Naive thymus-derived CD8-positive, alpha-beta T cell (primary cell): ENCODE measurements around the gene SLC25A13. TPM values are rescaled to one million over a fixed set of nuclear protein-coding genes. Genes with fewer than 3 reads are reported as not detected.
A peak's percentile ranks its signal among the peaks of the same experiment; 100 is the strongest.

ENCODE experiments used
- ATAC-seq, 2 donors: fragments of 150-1000 bp; cut with Tn5 transposase in 1 of 2; sonication (Bioruptor Pico), chemical (Tn5 transposase) in 1 of 2; 1 replicate in 1 of 2; 2 replicates in 1 of 2; pipeline ENCODE4 v1.10.0; 2021; ENCODE audit warnings: mild to moderate bottlenecking in 2 of 2, moderate library complexity in 2 of 2
- POLR2A ChIA-PET: fragments of 350-600 bp; sonication (Branson Sonifier 250); formaldehyde crosslinking; loops from one replicate; lab custom pipeline; 2021; ENCODE audit warnings: antibody characterized with exemption; lab: Charles Lee
- DNase-seq, 10 donors: peaks; one replicate each; pipeline versions ENCODE4 v3.0.0 to v3.0.0-alpha.2; 2020 to 2022
- H3K27ac Mint-ChIP-seq, 10 donors: one replicate each; pipeline ENCODE4 v1.8.0; 2020 to 2022; ENCODE audit warnings: mild to moderate bottlenecking in 10 of 10, mixed read lengths in 10 of 10, moderate library complexity in 4 of 10, inconsistent platforms in 1 of 10
- H3K27me3 Mint-ChIP-seq, 5 donors: one replicate each; pipeline ENCODE4 v1.8.0; 2021 to 2022; ENCODE audit warnings: mixed read lengths in 5 of 5
- H3K36me3 Mint-ChIP-seq, 3 donors: one replicate each; pipeline ENCODE4 v1.8.0; 2020 to 2022; ENCODE audit warnings: mixed read lengths in 3 of 3, mild to moderate bottlenecking in 2 of 3, inconsistent platforms in 1 of 3
- H3K4me1 Mint-ChIP-seq, 4 donors: one replicate each; pipeline ENCODE4 v1.8.0; 2021 to 2022; ENCODE audit warnings: mixed read lengths in 4 of 4
- H3K4me3 Mint-ChIP-seq, 10 donors: one replicate each; pipeline ENCODE4 v1.8.0; 2020 to 2022; ENCODE audit warnings: mild to moderate bottlenecking in 10 of 10, mixed read lengths in 10 of 10, moderate library complexity in 6 of 10, inconsistent platforms in 1 of 10
- H3K9me3 Mint-ChIP-seq, 9 donors: one replicate each; pipeline ENCODE4 v1.8.0; 2020 to 2022; ENCODE audit warnings: mixed read lengths in 9 of 9, mild to moderate bottlenecking in 3 of 9, inconsistent platforms in 1 of 9, moderate library complexity in 1 of 9
- polyA plus RNA-seq, 3 donors: library from polyadenylated mRNA; unstranded; fragments of 300-500 nt; fragmentation: Illumina TruSeq; gene quantifications; one replicate each; pipeline ENCODE4 v1.2.3, GENCODE V29; 2021
- total RNA-seq, 8 experiments: library from RNA in 2 of 8; stranded (reverse) in 2 of 8; gene quantifications; one replicate each; pipeline ENCODE4 v1.2.3 and lab custom pipeline; 2021 to 2026

SLC25A13 gene
- total and polyA plus RNA-seq, 5 experiments from 2014 or later: 3.1 to 12.1 (median 5.8) TPM

DNA sequence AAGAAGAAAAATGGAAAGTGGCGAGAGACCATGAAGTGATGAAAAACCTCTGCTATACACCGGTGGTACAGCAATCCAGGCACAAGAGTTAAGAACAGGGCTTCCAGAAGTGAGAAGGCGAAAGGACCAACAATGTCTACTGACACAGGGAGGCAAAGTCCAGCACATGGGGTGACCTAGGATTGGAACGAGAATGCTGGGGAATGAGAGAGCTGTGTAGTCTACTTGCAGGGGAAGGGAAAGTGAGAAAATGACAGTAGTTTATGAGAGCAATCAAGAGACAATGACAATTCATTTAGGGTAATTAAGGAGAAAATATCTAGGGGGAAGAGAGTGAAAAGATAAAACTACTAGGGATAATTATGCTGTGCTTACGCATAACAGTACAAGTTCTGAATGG is 169.2 kb downstream of the SLC25A13 start:
- Mint-ChIP-seq H3K36me3 (peaks cover 0 to 26% (median 15%) of the 10 kb centered on the region in 3 donors), H3K9me3 (no peaks in the 10 kb centered on the region), H3K27ac (no peak overlapping the region), H3K4me1 (no peaks in the 10 kb centered on the region), H3K27me3 (no peaks in the 10 kb centered on the region), H3K4me3 (no peak overlapping the region)
- DNase-seq: no peak
- ATAC-seq: no peak
- POLR2A ChIA-PET: no interaction called here

GRCh38 chr7:96151889-96152288 is 170.0 kb downstream of the SLC25A13 start:
- H3K9me3 Mint-ChIP-seq: no peaks in the 10 kb centered on the region

DNA sequence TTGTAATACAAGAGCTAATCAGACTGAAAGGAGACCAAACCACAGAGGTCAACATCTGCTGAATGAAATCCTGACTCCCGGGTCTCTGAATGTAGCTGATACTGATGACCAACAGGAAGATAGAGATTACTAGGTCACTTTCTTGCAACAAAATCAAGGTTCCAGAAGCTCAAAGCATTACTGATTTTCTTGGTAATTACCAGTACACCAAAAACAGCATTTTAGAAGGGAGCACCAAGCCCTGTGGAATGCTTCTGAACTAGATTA is 177.7 kb downstream of the SLC25A13 start:
- DNase-seq (no peak), ATAC-seq (no peak)
- Mint-ChIP-seq H3K9me3 (no peaks in the 10 kb centered on the region), H3K36me3 (peaks cover 21 to 48% (median 45%) of the 10 kb centered on the region in 3 donors), H3K4me3 (no peak overlapping the region), H3K27me3 (no peaks in the 10 kb centered on the region), H3K4me1 (no peaks in the 10 kb centered on the region), H3K27ac (peak overlapping the region in 1 of 10 donors; percentile 13)
- POLR2A ChIA-PET: no interaction called here

More at GRCh38 chr7:96151889-96152288, 170.0 kb downstream of the SLC25A13 start:
- POLR2A ChIA-PET: no interaction called here
- Mint-ChIP-seq H3K4me3 (no peak overlapping the region), H3K27me3 (no peaks in the 10 kb centered on the region), H3K4me1 (no peaks in the 10 kb centered on the region), H3K27ac (no peak overlapping the region), H3K36me3 (peaks cover under 1 to 27% (median 17%) of the 10 kb centered on the region in 3 donors)
- DNase-seq: no peak
- no peak for ATAC-seq

DNA sequence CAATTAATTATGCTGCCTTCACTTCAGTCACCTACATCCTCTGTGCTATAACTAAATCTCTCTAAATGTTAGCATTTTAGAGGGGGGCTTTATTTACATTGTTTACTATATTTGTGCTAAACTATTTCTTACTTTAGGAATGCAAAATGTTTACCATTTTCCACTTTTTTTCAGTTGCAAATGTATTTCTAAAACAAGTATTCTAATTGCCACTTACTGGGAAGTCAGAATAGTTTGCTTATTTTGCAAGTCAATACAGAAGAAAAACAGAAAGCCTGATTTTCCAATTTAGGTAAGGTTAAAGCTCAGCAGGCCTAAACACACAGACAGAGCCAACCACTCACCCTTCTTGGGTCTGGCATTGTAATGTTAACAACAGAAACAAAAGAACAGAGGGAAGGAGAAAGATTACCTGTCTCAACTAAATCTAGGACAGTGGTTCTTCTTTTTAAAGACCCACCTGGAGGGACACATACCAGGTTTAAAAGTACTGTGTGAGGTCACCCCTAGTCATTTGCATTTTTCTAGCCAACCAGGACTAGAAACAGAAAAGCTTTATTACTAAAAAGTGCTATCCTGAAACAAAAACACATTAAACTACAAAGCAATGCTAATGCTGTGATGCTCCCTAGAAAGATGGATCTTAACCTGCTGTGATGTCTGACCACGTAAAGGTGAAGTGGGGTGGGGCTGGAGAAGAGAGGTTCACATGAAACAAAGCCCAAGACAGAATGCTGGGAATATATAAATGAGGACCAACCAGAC is 178.2 kb downstream of the SLC25A13 start:
- H3K4me3 Mint-ChIP-seq: no peak overlapping the region
- DNase-seq (no peak), ATAC-seq (no peak)
- no peaks in the 10 kb centered on the region for H3K27me3 Mint-ChIP-seq
- POLR2A ChIA-PET: no interaction called here
- H3K9me3 Mint-ChIP-seq: no peaks in the 10 kb centered on the region
- peak overlapping the region in 1 of 10 donors; percentile 13 for H3K27ac Mint-ChIP-seq
- no peaks in the 10 kb centered on the region for H3K4me1 Mint-ChIP-seq
- peaks cover 21 to 46% (median 42%) of the 10 kb centered on the region in 3 donors for H3K36me3 Mint-ChIP-seq

- Mint-ChIP-seq H3K36me3 (peaks cover 3 to 39% (median 14%) of the 10 kb centered on the region in 3 donors), H3K4me3 (no peak overlapping the region), H3K27me3 (no peaks in the 10 kb centered on the region), H3K9me3 (no peaks in the 10 kb centered on the region), H3K4me1 (no peaks in the 10 kb centered on the region), H3K27ac (peak overlapping the region in 1 of 10 donors; percentile 24)
- POLR2A ChIA-PET: no interaction called here
- DNase-seq (no peak), ATAC-seq (no peak)
Observed at GRCh38 chr7:96136600-96137239, 185.2 kb downstream of the SLC25A13 start.

DNA sequence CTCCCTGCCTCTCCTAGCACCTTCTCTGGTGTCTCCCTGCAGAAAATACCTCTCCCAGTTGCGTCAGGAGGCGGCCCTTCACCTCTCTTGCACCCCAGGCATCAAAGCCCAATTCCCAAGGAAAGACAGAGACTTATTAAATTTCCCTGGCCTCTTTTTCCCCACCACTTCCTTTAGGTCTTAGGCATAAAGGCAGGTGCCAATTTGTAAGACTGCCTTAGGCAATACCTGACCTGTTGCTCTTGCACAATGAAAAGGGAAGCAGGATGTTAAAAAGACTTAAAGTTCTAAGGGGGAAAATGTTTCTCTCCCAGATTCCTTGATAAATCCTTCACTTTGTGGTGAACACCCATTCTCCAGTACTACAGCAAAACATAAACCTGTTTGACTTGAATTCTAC is 186.7 kb downstream of the SLC25A13 start:
- H3K4me1 Mint-ChIP-seq: no peaks in the 10 kb centered on the region
- no peak for DNase-seq
- H3K36me3 Mint-ChIP-seq: peaks cover 3 to 43% (median 21%) of the 10 kb centered on the region in 3 donors
- POLR2A ChIA-PET: no interaction called here
- H3K27me3 Mint-ChIP-seq: no peaks in the 10 kb centered on the region
- no peak for ATAC-seq
- no peaks in the 10 kb centered on the region for H3K9me3 Mint-ChIP-seq
- H3K27ac Mint-ChIP-seq: no peak overlapping the region
- H3K4me3 Mint-ChIP-seq: no peak overlapping the region

DNA sequence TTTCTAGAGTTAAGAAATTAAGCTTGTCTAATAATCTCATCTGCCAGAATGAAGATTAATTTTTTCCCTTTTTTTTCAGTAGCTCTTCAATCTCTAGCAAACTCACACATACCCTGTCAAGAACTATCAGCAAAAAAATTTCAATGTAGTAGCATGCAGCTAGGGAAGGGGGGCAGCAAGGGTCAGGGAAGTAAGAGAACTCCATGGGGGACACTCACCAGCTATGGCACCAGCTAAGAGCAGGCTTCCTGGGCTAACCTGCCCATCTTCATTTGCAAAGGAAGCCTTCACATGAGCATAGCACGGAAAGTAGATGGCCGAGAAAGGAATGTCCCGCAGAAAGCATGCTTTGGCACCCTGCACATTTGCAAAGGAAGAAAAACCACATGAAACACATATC is 190.4 kb downstream of the SLC25A13 start:
- Mint-ChIP-seq H3K36me3 (peaks cover 7 to 35% (median 23%) of the 10 kb centered on the region in 3 donors), H3K27me3 (no peaks in the 10 kb centered on the region), H3K4me3 (no peak overlapping the region), H3K9me3 (no peaks in the 10 kb centered on the region), H3K4me1 (peaks cover 0 to 2% (median 0%) of the 10 kb centered on the region in 4 donors), H3K27ac (no peak overlapping the region)
- ATAC-seq: no peak
- POLR2A ChIA-PET: no interaction called here
- DNase-seq: no peak

DNA sequence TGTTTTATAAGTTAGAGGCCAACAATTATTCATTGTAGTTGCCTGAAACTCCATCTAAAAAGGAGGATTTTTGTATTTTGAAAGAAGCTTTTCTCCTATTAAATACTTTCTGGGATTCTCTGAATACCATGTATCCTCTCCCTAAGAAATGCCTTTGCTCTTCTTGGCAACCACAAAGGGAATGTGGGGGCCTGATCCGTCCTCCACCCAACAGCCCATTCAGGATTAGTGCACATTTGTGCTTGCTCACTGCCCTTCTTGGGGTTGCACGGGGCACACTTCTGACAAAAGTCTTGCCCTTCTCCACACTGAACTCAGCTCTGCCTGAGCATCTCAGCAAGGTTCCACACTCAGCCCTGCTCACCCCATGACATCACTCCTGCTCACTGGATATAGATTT is 194.2 kb downstream of the SLC25A13 start:
- POLR2A ChIA-PET: no interaction called here
- peaks cover 4 to 19% (median 15%) of the 10 kb centered on the region in 3 donors for H3K36me3 Mint-ChIP-seq
- ATAC-seq (no peak), DNase-seq (no peak)
- H3K27ac Mint-ChIP-seq: no peak overlapping the region
- H3K4me1 Mint-ChIP-seq: peaks cover 0 to 2% (median 0%) of the 10 kb centered on the region in 4 donors
- no peaks in the 10 kb centered on the region for H3K9me3 Mint-ChIP-seq
- no peak overlapping the region for H3K4me3 Mint-ChIP-seq
- no peaks in the 10 kb centered on the region for H3K27me3 Mint-ChIP-seq

DNA sequence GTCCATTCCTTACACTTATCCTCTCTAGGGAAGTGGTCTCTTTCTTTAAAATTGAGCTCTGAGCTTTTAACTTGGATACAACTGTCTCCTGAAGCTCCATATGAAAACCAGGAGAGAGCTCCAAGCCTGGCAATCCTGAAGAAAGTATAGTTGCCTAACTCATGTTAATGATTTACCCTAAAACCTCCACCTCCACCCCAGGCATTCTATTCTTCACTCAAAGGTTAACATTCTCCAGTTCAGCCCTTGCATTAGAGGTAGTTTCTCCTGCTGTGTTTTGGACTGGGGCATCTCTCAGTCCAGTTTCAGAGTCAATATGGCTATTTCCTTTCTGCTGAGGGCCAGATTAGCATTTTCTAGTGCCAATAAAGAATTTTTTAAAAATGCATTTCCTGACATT is 195.5 kb downstream of the SLC25A13 start:
- DNase-seq (no peak), ATAC-seq (no peak)
- H3K27me3 Mint-ChIP-seq: no peaks in the 10 kb centered on the region
- H3K9me3 Mint-ChIP-seq: no peaks in the 10 kb centered on the region
- peaks cover 4 to 20% (median 17%) of the 10 kb centered on the region in 3 donors for H3K36me3 Mint-ChIP-seq
- no peak overlapping the region for H3K4me3 Mint-ChIP-seq
- POLR2A ChIA-PET: no interaction called here
- H3K4me1 Mint-ChIP-seq: peaks cover 0 to 2% (median 0%) of the 10 kb centered on the region in 4 donors
- no peak overlapping the region for H3K27ac Mint-ChIP-seq

DNA sequence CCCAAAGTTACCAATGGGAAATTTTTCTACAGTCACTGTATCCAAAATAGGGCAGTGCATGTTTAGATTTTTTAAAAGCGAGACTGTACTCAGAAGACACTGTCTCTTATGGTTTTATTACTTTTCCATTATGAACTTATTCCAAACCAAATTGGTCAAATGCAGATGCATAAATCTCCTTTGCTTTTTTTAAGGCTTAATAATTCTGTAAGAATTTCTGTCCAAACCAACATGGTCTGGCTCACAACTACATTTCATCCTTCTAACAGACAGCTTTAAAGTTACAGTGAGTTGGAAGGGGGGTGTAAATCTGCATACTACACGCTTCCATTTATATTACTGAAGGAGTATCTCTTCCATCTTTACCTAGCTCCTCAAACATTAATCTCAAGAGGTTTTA is 199.2 kb downstream of the SLC25A13 start:
- ATAC-seq (no peak), DNase-seq (no peak)
- H3K9me3 Mint-ChIP-seq: no peaks in the 10 kb centered on the region
- H3K27me3 Mint-ChIP-seq: no peaks in the 10 kb centered on the region
- H3K27ac Mint-ChIP-seq: no peak overlapping the region
- H3K36me3 Mint-ChIP-seq: peaks cover 0 to 25% (median 16%) of the 10 kb centered on the region in 3 donors
- POLR2A ChIA-PET: no interaction called here
- no peaks in the 10 kb centered on the region for H3K4me1 Mint-ChIP-seq
- no peak overlapping the region for H3K4me3 Mint-ChIP-seq

GRCh38 chr7:96121752-96122151 is 200.1 kb downstream of the SLC25A13 start:
- peaks cover 0 to 25% (median 13%) of the 10 kb centered on the region in 3 donors for H3K36me3 Mint-ChIP-seq
- DNase-seq: no peak
- H3K4me1 Mint-ChIP-seq: no peaks in the 10 kb centered on the region
- no peaks in the 10 kb centered on the region for H3K9me3 Mint-ChIP-seq
- no peaks in the 10 kb centered on the region for H3K27me3 Mint-ChIP-seq
- H3K27ac Mint-ChIP-seq: no peak overlapping the region
- ATAC-seq: no peak
- H3K4me3 Mint-ChIP-seq: no peak overlapping the region
- POLR2A ChIA-PET: no interaction called here

DNA sequence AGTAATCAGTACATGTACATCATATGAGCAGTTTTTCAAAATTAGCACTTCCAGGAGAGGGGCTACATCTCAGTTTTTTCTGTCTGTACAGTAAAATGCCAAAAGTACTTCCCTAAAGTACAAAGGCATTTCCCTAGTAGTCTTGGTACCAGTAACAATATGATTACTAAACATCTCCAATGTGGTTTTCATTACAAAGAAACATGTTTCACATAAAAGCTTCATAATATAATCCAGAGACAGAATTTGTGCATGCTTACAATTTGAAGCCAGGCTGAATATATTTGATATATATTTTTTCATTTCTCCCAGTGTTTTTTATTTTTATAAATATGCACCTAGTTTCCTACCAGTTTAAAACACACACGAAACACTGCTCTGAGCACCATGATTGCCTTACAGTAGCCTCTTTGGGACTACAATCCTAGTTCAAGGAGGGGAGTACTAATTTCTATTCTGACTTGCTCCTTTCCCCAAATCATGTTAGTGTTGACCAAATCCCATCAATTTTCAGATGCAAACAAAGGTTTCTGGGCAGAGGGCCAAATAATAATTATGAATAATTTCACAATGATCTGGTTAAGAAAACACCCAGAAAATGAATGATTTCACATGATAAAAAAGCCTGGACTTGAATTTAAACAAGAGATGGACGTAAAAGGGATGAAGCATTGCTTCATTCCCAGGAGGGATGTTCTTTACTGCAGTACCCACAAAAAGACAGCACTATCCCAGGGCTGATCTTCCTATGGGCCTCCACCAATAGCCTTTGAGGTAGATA is 201.3 kb downstream of the SLC25A13 start:
- H3K27ac Mint-ChIP-seq: no peak overlapping the region
- no peak for ATAC-seq

DNA sequence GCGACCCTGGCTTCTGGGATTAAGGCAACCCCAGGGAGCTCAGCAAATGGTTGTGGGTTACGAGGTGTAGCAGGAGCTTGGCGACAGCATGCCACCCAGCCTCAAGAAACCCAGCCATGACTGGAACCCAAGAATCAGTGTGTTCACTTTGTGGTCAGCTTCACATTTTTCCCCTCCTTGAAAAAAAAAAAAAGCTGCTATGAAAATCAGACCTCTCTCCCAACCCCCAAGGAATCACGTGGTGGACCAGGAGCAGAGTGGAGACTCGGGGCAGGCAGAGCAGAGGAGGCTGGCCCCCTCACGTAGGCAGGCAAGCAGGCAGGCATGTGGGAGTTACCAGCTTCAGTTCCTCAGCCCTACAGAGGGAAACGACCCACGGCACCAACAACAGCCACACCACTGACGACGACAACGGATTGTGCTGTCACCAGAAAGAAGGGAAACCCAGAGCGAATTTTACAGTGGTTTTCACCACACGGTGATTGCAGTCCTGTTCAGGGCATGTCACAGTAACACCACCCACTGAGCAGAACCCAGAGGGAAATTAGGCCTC is 203.4 kb downstream of the SLC25A13 start:
- H3K27ac Mint-ChIP-seq: no peak overlapping the region
- DNase-seq: no peak
- H3K4me1 Mint-ChIP-seq: no peaks in the 10 kb centered on the region
- POLR2A ChIA-PET: no interaction called here
- peaks cover 0 to 25% (median 13%) of the 10 kb centered on the region in 3 donors for H3K36me3 Mint-ChIP-seq
- H3K4me3 Mint-ChIP-seq: peak overlapping the region in 1 of 10 donors; percentile 30
- H3K9me3 Mint-ChIP-seq: no peaks in the 10 kb centered on the region
- peaks cover 0 to 10% (median 0%) of the 10 kb centered on the region in 5 donors for H3K27me3 Mint-ChIP-seq
- no peak for ATAC-seq

More for the DNA sequence above, 201.3 kb downstream of the SLC25A13 start:
- Mint-ChIP-seq H3K36me3 (peaks cover 0 to 25% (median 13%) of the 10 kb centered on the region in 3 donors), H3K4me1 (no peaks in the 10 kb centered on the region), H3K27me3 (peaks cover 0 to under 1% (median 0%) of the 10 kb centered on the region in 5 donors), H3K4me3 (no peak overlapping the region), H3K9me3 (no peaks in the 10 kb centered on the region)
- DNase-seq: no peak
- POLR2A ChIA-PET: no interaction called here
